ENCODE data around the gene FRMD1.

The FRMD1 gene

DNA sequence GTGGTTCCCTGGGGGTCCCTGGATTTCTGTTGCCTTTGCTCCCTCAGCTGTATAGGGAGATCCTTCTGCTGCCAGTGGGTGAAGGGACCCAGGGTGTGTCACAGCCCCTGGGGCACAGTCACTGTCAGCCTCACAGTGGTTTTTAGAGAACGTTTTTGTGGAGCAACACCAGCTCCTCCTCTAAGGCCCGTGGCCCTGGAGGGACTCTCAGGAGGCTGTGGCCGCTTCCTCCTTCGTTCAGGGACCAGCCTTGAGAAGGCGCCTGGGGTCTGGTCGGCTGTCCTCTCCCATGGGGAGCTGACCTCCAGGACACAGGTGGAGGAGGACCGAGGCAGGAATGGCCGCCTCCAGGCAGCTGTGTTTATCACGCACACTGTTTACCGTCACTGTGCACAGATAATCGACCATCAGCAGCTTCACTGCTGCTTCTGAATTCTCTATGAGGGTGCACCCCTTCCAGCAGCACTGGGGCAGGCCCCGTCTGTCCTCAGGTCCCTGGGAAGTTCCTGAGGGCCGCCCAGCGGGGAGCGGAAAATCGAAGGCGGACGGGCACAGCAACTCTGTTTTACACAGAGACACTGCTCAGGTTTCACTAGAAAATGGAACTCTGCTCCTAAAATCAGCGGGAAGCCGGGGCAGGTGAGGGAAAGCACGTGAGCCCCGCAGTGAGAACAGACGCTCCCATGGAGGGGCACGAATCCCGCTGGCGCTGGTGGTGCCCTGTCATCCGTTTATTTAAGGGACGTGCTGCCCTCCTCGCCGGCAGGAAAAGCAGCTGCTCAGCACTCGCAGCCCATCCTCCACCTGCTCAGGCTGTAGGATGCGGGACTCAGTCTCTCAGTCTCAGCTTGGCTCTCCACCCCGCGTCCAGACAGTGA lies 10.4 kb upstream of the FRMD1 start:
- Histone ChIP-seq H3K4me2 (ENCODE audit: low read length) (no peak overlapping the region), H3K27ac (ENCODE audit: low read depth, low read length) (no peak overlapping the region), H3F3A (ENCODE audit: control insufficient read depth, insufficient read depth) (no peaks in the 10 kb centered on the region), H3K9me3 (ENCODE audit: control insufficient read depth, insufficient read depth, low read length) (no peaks in the 10 kb centered on the region), H3K4me3 (ENCODE audit: low read length) (no peak overlapping the region), H3K4me1 (ENCODE audit: control insufficient read depth, low read length) (no peaks in the 10 kb centered on the region), H3K36me3 (ENCODE audit: control insufficient read depth, low read length) (no peaks in the 10 kb centered on the region), H3K27me3 (ENCODE audit: control insufficient read depth, low read length) (no peaks in the 10 kb centered on the region), H4K20me1 (ENCODE audit: control insufficient read depth, insufficient read depth, low read depth, low read length) (no peaks in the 10 kb centered on the region), H3K9me2 (replicated peaks; ENCODE audit: control insufficient read depth, low read length) (no peaks in the 10 kb centered on the region), H3K79me2 (ENCODE audit: control insufficient read depth, low read length) (no peaks in the 10 kb centered on the region)
- no peak for TF ChIP-seq EZH2phosphoT487 (IDR thresholded peaks at IDR 0.05; ENCODE audit: borderline replicate concordance, low read length)
- TF ChIP-seq, protein P1, sequence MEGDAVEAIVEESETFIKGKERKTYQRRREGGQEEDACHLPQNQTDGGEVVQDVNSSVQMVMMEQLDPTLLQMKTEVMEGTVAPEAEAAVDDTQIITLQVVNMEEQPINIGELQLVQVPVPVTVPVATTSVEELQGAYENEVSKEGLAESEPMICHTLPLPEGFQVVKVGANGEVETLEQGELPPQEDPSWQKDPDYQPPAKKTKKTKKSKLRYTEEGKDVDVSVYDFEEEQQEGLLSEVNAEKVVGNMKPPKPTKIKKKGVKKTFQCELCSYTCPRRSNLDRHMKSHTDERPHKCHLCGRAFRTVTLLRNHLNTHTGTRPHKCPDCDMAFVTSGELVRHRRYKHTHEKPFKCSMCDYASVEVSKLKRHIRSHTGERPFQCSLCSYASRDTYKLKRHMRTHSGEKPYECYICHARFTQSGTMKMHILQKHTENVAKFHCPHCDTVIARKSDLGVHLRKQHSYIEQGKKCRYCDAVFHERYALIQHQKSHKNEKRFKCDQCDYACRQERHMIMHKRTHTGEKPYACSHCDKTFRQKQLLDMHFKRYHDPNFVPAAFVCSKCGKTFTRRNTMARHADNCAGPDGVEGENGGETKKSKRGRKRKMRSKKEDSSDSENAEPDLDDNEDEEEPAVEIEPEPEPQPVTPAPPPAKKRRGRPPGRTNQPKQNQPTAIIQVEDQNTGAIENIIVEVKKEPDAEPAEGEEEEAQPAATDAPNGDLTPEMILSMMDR (IDR thresholded peaks at IDR 0.05; ENCODE audit: low read depth, low read length, poor library complexity, severe bottlenecking) = no peak

DNA sequence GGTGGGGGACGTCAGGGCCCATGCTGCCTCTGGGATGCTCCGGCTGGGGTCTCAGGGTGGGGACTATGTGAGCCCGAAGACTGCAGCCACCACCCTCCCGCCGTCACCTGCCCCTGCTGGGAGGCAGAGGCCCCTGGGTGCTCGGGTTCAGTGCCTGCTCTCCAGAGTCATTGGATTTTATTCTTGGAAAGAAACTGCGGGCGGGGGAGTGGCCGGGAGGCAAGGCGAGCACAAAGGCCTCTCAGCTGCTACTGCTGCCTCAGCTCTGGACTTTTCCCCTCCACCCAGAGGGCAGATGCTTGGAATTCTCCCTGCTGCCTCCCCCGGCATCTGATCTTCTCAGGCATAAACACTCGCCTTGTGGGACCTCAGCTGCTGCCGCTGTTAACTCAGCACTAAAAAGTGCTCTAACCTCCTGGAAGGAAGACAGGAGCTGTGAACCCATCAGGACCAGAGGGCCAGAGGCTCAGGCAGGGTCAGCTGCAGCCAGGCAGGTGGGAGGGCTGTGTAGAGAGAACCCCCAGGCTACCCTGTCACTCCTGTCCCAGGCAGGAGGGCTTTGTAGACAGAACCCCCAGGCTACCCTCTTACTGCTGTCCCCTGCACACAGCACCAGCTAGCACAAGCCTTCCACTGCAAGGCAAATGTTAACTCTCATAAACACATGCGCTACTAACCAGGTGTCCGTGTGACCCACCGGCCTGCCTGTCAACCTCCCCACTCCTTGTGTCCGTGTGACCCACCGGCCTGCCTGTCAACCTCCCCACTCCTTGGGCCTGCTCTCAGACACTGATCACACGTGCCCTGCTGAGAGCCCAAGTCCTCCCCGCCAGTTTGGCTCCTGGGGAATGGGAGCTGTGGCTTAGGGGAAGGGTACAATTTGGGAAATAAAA lies 9.4 kb upstream of the FRMD1 start:
- Histone ChIP-seq H3K9me3 (ENCODE audit: control insufficient read depth, insufficient read depth, low read length) (no peaks in the 10 kb centered on the region), H4K20me1 (ENCODE audit: control insufficient read depth, insufficient read depth, low read depth, low read length) (no peaks in the 10 kb centered on the region), H3K4me1 (ENCODE audit: control insufficient read depth, low read length) (no peaks in the 10 kb centered on the region), H3K79me2 (ENCODE audit: control insufficient read depth, low read length) (no peaks in the 10 kb centered on the region), H3K4me2 (ENCODE audit: low read length) (no peak overlapping the region), H3K4me3 (ENCODE audit: low read length) (no peak overlapping the region), H3K36me3 (ENCODE audit: control insufficient read depth, low read length) (no peaks in the 10 kb centered on the region), H3K27ac (ENCODE audit: low read depth, low read length) (no peak overlapping the region), H3K27me3 (ENCODE audit: control insufficient read depth, low read length) (no peaks in the 10 kb centered on the region), H3F3A (ENCODE audit: control insufficient read depth, insufficient read depth) (no peaks in the 10 kb centered on the region), H3K9me2 (replicated peaks; ENCODE audit: control insufficient read depth, low read length) (no peaks in the 10 kb centered on the region)
- TF ChIP-seq, protein P1 (IDR thresholded peaks at IDR 0.05; ENCODE audit: low read depth, low read length, poor library complexity, severe bottlenecking) = no peak
- TF ChIP-seq EZH2phosphoT487 (IDR thresholded peaks at IDR 0.05; ENCODE audit: borderline replicate concordance, low read length) = no peak

DNA sequence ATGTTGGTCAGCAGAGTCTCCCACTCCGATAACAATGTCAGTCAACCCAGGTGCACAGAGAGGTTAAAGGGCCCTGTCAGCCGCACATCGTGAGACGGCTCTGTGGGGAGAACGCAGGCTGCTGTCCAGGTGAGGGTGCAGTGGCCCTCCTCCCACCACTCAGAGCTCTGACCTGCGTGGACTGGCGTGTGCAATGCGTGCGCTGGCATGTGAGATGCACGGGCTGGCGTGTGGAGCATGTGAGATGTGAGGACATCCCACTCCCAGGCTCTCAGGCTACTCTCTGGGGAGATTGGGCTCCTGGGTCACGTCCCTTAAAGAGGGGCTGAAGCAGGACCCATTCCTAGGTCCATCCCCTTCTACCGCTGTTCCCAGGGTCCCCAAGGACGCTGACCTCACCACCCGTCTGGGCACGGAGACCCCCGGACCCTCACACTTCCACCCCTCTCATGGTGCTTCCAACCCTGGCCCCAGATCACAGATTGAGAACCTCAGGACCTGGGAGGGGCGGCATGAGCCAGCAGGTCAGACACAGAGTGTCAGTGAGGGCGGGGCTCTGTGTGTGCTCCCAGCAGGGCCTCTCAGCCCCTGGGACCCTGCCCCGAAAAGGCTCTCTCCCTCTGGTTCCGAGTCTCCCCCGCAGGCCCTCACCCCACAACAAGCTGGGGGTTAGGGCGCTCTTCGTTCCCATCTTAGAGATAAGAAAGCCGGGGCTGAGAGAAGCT lies 8.6 kb upstream of the FRMD1 start:
- H3K27me3 ChIP-seq (ENCODE audit: control insufficient read depth, low read length) = no peaks in the 10 kb centered on the region
- no peak overlapping the region for H3K4me3 ChIP-seq (ENCODE audit: low read length)
- no peaks in the 10 kb centered on the region for H3K9me3 ChIP-seq (ENCODE audit: control insufficient read depth, insufficient read depth, low read length)
- no peak overlapping the region for H3K4me2 ChIP-seq (ENCODE audit: low read length)
- H3K36me3 ChIP-seq (ENCODE audit: control insufficient read depth, low read length) = no peaks in the 10 kb centered on the region
- no peaks in the 10 kb centered on the region for H3K4me1 ChIP-seq (ENCODE audit: control insufficient read depth, low read length)
- no peaks in the 10 kb centered on the region for H3F3A ChIP-seq (ENCODE audit: control insufficient read depth, insufficient read depth)
- no peak for TF ChIP-seq EZH2phosphoT487 (IDR thresholded peaks at IDR 0.05; ENCODE audit: borderline replicate concordance, low read length)
- TF ChIP-seq, protein P1 (IDR thresholded peaks at IDR 0.05; ENCODE audit: low read depth, low read length, poor library complexity, severe bottlenecking) = no peak
- no peaks in the 10 kb centered on the region for H4K20me1 ChIP-seq (ENCODE audit: control insufficient read depth, insufficient read depth, low read depth, low read length)
- no peaks in the 10 kb centered on the region for H3K9me2 ChIP-seq (replicated peaks; ENCODE audit: control insufficient read depth, low read length)
- H3K27ac ChIP-seq (ENCODE audit: low read depth, low read length) = no peak overlapping the region
- H3K79me2 ChIP-seq (ENCODE audit: control insufficient read depth, low read length) = no peaks in the 10 kb centered on the region

All from DOHH2 (cell line).